ENCODE results near the gene DPP10.

DPP10 gene

GRCh38 chr2:114442510-114442909 is at the start of gene DPP10:
TSS of gene DPP10 (plus strand) at chr2:114442641.
- TF ChIP-seq TCF12 (IDR thresholded peaks at IDR 0.05; ENCODE audit: low read depth) (no peak), REST (IDR thresholded peaks at IDR 0.05; ENCODE audit: low read depth) (peak; percentile 90)

- no peak for TF ChIP-seq TAF1 (IDR thresholded peaks at IDR 0.05; ENCODE audit: low read depth)
Observed at GRCh38 chr2:114400890-114401289, 41.6 kb upstream of the DPP10 start.

GRCh38 chr2:114405247-114406116 is 37.0 kb upstream of the DPP10 start:
- TF ChIP-seq USF1 (IDR thresholded peaks at IDR 0.05) (no peak), CEBPB (IDR thresholded peaks at IDR 0.05) (no peak), EP300 (IDR thresholded peaks at IDR 0.05; ENCODE audit: borderline replicate concordance) (no peak), ZBTB7A (IDR thresholded peaks at IDR 0.05; ENCODE audit: low read depth) (no peak), NFIC (IDR thresholded peaks at IDR 0.05) (no peak), TCF12 (IDR thresholded peaks at IDR 0.05; ENCODE audit: low read depth) (no peak), REST (IDR thresholded peaks at IDR 0.05; ENCODE audit: low read depth) (no peak), YY1 (IDR thresholded peaks at IDR 0.05; ENCODE audit: low read depth) (no peak), CREB1 (IDR thresholded peaks at IDR 0.05; ENCODE audit: low read depth) (no peak), FOXM1 (IDR thresholded peaks at IDR 0.05; ENCODE audit: borderline replicate concordance, low read depth) (no peak), TAF1 (IDR thresholded peaks at IDR 0.05; ENCODE audit: low read depth) (no peak), EGR1 (IDR thresholded peaks at IDR 0.05) (no peak), RAD21 (IDR thresholded peaks at IDR 0.05; ENCODE audit: low read depth) (no peak)

- TF ChIP-seq USF1 (IDR thresholded peaks at IDR 0.05) (no peak), TEAD4 (IDR thresholded peaks at IDR 0.05) (no peak), MAX (IDR thresholded peaks at IDR 0.05) (no peak), RAD21 (IDR thresholded peaks at IDR 0.05; ENCODE audit: low read depth) (no peak), TAF1 (IDR thresholded peaks at IDR 0.05; ENCODE audit: low read depth) (no peak), NFIC (IDR thresholded peaks at IDR 0.05) (no peak), EP300 (IDR thresholded peaks at IDR 0.05; ENCODE audit: borderline replicate concordance) (no peak), CEBPB (IDR thresholded peaks at IDR 0.05) (no peak), REST (IDR thresholded peaks at IDR 0.05; ENCODE audit: low read depth) (no peak), CREB1 (IDR thresholded peaks at IDR 0.05; ENCODE audit: low read depth) (no peak), ZBTB7A (IDR thresholded peaks at IDR 0.05; ENCODE audit: low read depth) (no peak), FOXM1 (IDR thresholded peaks at IDR 0.05; ENCODE audit: borderline replicate concordance, low read depth) (no peak), TCF12 (IDR thresholded peaks at IDR 0.05; ENCODE audit: low read depth) (no peak), EGR1 (IDR thresholded peaks at IDR 0.05) (no peak), YY1 (IDR thresholded peaks at IDR 0.05; ENCODE audit: low read depth) (no peak)
Observed at GRCh38 chr2:114406347-114406746, 36.1 kb upstream of the DPP10 start.

GRCh38 chr2:114421781-114422180 is 20.7 kb upstream of the DPP10 start:
- TF ChIP-seq CREB1 (IDR thresholded peaks at IDR 0.05; ENCODE audit: low read depth), result no peak
- no peak for TF ChIP-seq MAX (IDR thresholded peaks at IDR 0.05)
- TF ChIP-seq TEAD4 (IDR thresholded peaks at IDR 0.05), result no peak
- no peak for TF ChIP-seq NFIC (IDR thresholded peaks at IDR 0.05)
- no peak for TF ChIP-seq FOXM1 (IDR thresholded peaks at IDR 0.05; ENCODE audit: borderline replicate concordance, low read depth)
- no peak for TF ChIP-seq REST (IDR thresholded peaks at IDR 0.05; ENCODE audit: low read depth)
- no peak for TF ChIP-seq EGR1 (IDR thresholded peaks at IDR 0.05)
- no peak for TF ChIP-seq YY1 (IDR thresholded peaks at IDR 0.05; ENCODE audit: low read depth)
- no peak for TF ChIP-seq TCF12 (IDR thresholded peaks at IDR 0.05; ENCODE audit: low read depth)
- TF ChIP-seq USF1 (IDR thresholded peaks at IDR 0.05), result no peak
- no peak for TF ChIP-seq ZBTB7A (IDR thresholded peaks at IDR 0.05; ENCODE audit: low read depth)
- TF ChIP-seq CEBPB (IDR thresholded peaks at IDR 0.05), result no peak

Data from Ishikawa (cell line).